ENCODE data around the gene UNC119B. TPM values are rescaled to one million over a fixed set of nuclear protein-coding genes. Genes with fewer than 3 reads are reported as not detected.

The UNC119B gene
- total RNA-seq, 1 donor from 2014 or later = 24.3 TPM

- H3K36me3 Mint-ChIP-seq (ENCODE audit: low read depth, unreplicated experiment) = no peaks in the 10 kb centered on the region
- H3K36me3 ChIP-seq (ENCODE audit: insufficient read depth, low read length) = no peaks in the 10 kb centered on the region
- no peak overlapping the region for H3K4me2 ChIP-seq (ENCODE audit: low read length)
- no peaks in the 10 kb centered on the region for H3K27me3 ChIP-seq (ENCODE audit: insufficient read depth, low read length)
- peaks cover 8% of the 10 kb centered on the region for H3K4me1 ChIP-seq (ENCODE audit: insufficient read depth, low read length)
- TF ChIP-seq EZH2 (IDR thresholded peaks at IDR 0.05; ENCODE audit: insufficient read depth, low read length) (no peak), CTCF (IDR thresholded peaks at IDR 0.05; ENCODE audit: insufficient read depth, low read depth, low read length) (no peak)
- no peaks in the 10 kb centered on the region for H3K9me3 Mint-ChIP-seq (ENCODE audit: unreplicated experiment)
- no peak overlapping the region for H3K4me3 Mint-ChIP-seq (ENCODE audit: unreplicated experiment)
- no peaks in the 10 kb centered on the region for H3K4me1 Mint-ChIP-seq (ENCODE audit: low read depth, unreplicated experiment)
- no peaks in the 10 kb centered on the region for H3K27me3 Mint-ChIP-seq (ENCODE audit: low read depth, unreplicated experiment)
- no peak overlapping the region for H3K9ac ChIP-seq (ENCODE audit: low read length)
- FAIRE-seq (no peak), DNase-seq (ENCODE audit: low read depth) (no peak)
- no peaks in the 10 kb centered on the region for H4K20me1 ChIP-seq (ENCODE audit: insufficient read depth, low read length)
- H3K4me3 ChIP-seq (ENCODE audit: insufficient read depth, low read depth, low read length) = no peak overlapping the region
- no peak overlapping the region for H2AFZ ChIP-seq (ENCODE audit: low read depth, low read length)
- no peaks in the 10 kb centered on the region for H3K9me3 ChIP-seq (ENCODE audit: insufficient read depth, low read depth, low read length)
- no peak overlapping the region for H3K27ac ChIP-seq (ENCODE audit: low read depth, low read length)
- no peak overlapping the region for H3K27ac Mint-ChIP-seq (ENCODE audit: unreplicated experiment)
- no peaks in the 10 kb centered on the region for H3K79me2 ChIP-seq (ENCODE audit: insufficient read depth, low read length)
Observed at GRCh38 chr12:120680165-120680738, 30.0 kb upstream of the UNC119B start.

GRCh38 chr12:120684523-120684932 is 25.7 kb upstream of the UNC119B start:
- Mint-ChIP-seq H3K27ac (ENCODE audit: unreplicated experiment) (no peak overlapping the region), H3K36me3 (ENCODE audit: low read depth, unreplicated experiment) (no peaks in the 10 kb centered on the region), H3K4me3 (ENCODE audit: unreplicated experiment) (no peak overlapping the region), H3K9me3 (ENCODE audit: unreplicated experiment) (no peaks in the 10 kb centered on the region), H3K4me1 (ENCODE audit: low read depth, unreplicated experiment) (peaks cover 6% of the 10 kb centered on the region), H3K27me3 (ENCODE audit: low read depth, unreplicated experiment) (no peaks in the 10 kb centered on the region)
- Histone ChIP-seq H3K4me3 (ENCODE audit: insufficient read depth, low read depth, low read length) (no peak overlapping the region), H4K20me1 (ENCODE audit: insufficient read depth, low read length) (peaks cover 20% of the 10 kb centered on the region), H3K27me3 (ENCODE audit: insufficient read depth, low read length) (no peaks in the 10 kb centered on the region), H3K79me2 (ENCODE audit: insufficient read depth, low read length) (peaks cover 25% of the 10 kb centered on the region), H3K4me2 (ENCODE audit: low read length) (no peak overlapping the region), H3K9ac (ENCODE audit: low read length) (no peak overlapping the region), H3K27ac (ENCODE audit: low read depth, low read length) (no peak overlapping the region), H3K4me1 (ENCODE audit: insufficient read depth, low read length) (peaks cover 10% of the 10 kb centered on the region), H3K36me3 (ENCODE audit: insufficient read depth, low read length) (no peaks in the 10 kb centered on the region), H3K9me3 (ENCODE audit: insufficient read depth, low read depth, low read length) (no peaks in the 10 kb centered on the region), H2AFZ (ENCODE audit: low read depth, low read length) (no peak overlapping the region)
- TF ChIP-seq EZH2 (IDR thresholded peaks at IDR 0.05; ENCODE audit: insufficient read depth, low read length) (no peak), CTCF (IDR thresholded peaks at IDR 0.05; ENCODE audit: insufficient read depth, low read depth, low read length) (no peak)
- no peak for DNase-seq (ENCODE audit: low read depth)
- no peak for FAIRE-seq

- Histone ChIP-seq H3K4me3 (ENCODE audit: insufficient read depth, low read depth, low read length) (no peak overlapping the region), H3K79me2 (ENCODE audit: insufficient read depth, low read length) (peaks cover 35% of the 10 kb centered on the region), H4K20me1 (ENCODE audit: insufficient read depth, low read length) (peaks cover 30% of the 10 kb centered on the region), H3K36me3 (ENCODE audit: insufficient read depth, low read length) (no peaks in the 10 kb centered on the region), H3K27ac (ENCODE audit: low read depth, low read length) (no peak overlapping the region), H3K4me1 (ENCODE audit: insufficient read depth, low read length) (peaks cover 13% of the 10 kb centered on the region), H3K9me3 (ENCODE audit: insufficient read depth, low read depth, low read length) (no peaks in the 10 kb centered on the region), H3K27me3 (ENCODE audit: insufficient read depth, low read length) (no peaks in the 10 kb centered on the region), H3K4me2 (ENCODE audit: low read length) (peak overlapping the region; percentile 92), H3K9ac (ENCODE audit: low read length) (no peak overlapping the region), H2AFZ (ENCODE audit: low read depth, low read length) (no peak overlapping the region)
- no peaks in the 10 kb centered on the region for H3K9me3 Mint-ChIP-seq (ENCODE audit: unreplicated experiment)
- peak overlapping the region; percentile 89 for H3K4me3 Mint-ChIP-seq (ENCODE audit: unreplicated experiment)
- TF ChIP-seq EZH2 (IDR thresholded peaks at IDR 0.05; ENCODE audit: insufficient read depth, low read length) = no peak
- TF ChIP-seq CTCF (IDR thresholded peaks at IDR 0.05; ENCODE audit: insufficient read depth, low read depth, low read length) = no peak
- no peaks in the 10 kb centered on the region for H3K36me3 Mint-ChIP-seq (ENCODE audit: low read depth, unreplicated experiment)
- no peak for DNase-seq (ENCODE audit: low read depth)
- H3K4me1 Mint-ChIP-seq (ENCODE audit: low read depth, unreplicated experiment) = peaks cover 12% of the 10 kb centered on the region
- no peak overlapping the region for H3K27ac Mint-ChIP-seq (ENCODE audit: unreplicated experiment)
- H3K27me3 Mint-ChIP-seq (ENCODE audit: low read depth, unreplicated experiment) = no peaks in the 10 kb centered on the region
- no peak for FAIRE-seq
Observed at GRCh38 chr12:120685522-120685921, 24.7 kb upstream of the UNC119B start.
